GM21717 (cell line): ENCODE results near the gene ARHGAP6.
A peak's percentile ranks its signal among the peaks of the same experiment; 100 is the strongest.

ENCODE experiments used
- ATAC-seq: cut with Tn5 transposase; IDR thresholded peaks from one replicate; pipeline ENCODE4 v1.9.1; 2021; ENCODE audit warnings: mild to moderate bottlenecking, moderate library complexity; ENCODE audit not compliant: unreplicated experiment

ARHGAP6 gene

DNA sequence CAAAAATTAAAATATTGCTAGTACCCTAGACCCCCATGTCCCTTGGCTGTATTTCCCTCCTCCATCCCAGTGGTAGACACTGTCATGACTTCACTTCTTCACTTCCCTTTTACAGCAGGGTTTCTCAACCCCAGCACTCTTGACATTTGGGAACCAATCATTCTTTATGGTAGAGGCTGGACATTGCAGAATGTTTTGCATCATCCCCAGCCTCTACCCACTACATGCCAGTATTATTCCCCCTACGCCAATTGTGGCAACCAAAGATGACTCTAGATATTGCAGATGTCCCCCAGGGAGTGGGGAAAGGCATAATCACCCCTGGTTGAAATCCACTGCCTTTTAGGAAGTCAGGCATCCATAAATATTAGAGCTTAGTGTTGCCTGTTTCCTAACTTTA lies 233.9 kb downstream of the ARHGAP6 start:
- no peak for ATAC-seq

DNA sequence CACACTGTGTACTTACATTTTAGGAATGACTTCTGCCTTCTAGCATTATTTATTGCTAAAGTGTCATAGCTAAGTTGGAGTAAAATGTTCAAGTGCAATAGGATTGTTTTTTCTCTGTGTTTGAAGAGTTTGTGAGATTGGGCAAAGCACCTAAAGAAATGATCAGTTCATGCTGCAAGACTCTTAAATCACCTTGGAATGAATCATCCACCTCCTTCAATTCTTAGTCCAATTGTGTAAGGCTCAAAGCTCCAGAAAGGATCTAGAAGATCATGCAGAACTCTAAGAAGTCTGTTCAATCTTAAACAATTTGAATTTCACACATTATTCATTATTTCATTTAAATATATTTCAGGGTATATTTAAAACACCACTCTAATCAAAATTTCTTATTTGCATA lies 235.4 kb downstream of the ARHGAP6 start:
- ATAC-seq, result no peak

DNA sequence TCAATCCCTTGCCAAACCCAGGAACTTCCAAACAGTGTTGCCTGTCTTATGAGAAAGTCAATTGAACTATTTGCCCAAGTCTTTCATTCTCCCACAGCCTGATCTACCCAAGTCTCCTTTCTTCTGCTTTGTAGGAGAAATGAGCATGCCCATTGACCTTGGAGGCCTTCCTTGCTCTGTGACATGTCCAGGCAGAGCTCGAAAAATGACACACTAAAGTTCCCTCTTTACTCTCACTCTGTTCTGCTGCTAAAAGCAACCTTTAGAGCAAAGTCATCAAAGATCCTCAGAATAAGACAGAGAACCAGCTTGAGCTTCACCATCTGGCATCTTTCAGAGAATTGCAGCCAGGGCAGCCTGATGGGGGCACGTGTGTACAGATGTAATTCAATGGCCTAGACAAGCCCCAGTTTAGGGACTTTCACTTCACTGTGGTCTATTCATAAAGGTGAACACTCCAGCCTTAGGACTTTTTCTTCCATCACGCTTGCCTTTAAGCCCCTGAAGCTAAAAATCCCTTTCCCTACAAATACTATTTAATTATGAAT lies 236.1 kb downstream of the ARHGAP6 start:
- ATAC-seq, result peak; percentile 54

DNA sequence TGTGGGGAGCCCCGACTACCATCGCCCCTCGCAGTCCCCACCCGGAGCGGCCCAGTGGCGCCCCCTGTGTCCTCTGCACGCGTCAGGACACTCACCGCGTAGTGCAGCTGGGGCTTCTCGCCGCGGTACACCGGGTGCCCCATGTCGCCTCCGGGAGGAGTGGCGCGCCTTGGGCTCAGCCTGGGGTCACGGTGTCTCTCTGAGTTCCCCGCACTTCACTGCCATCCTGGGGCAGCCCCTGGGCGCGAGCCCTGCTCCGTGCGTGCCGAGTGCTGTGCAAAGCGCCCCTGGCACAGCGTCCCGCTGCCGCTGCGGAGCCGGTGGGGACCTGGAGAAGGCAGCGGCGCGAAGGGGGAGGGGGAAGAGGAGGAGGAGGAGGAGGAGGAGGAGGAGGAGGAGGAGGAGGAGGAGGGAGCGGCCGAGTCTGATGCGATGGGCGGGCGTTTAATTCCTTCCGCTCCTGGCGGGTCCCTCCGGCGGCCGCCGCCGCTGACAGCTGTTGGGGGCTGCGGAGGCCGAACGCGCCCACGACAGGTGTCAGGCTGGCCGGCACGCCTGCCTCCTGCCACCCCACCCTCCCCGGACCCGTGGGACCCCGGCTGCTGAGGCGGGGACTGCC lies 238.2 kb downstream of the ARHGAP6 start:
- ATAC-seq, result no peak

DNA sequence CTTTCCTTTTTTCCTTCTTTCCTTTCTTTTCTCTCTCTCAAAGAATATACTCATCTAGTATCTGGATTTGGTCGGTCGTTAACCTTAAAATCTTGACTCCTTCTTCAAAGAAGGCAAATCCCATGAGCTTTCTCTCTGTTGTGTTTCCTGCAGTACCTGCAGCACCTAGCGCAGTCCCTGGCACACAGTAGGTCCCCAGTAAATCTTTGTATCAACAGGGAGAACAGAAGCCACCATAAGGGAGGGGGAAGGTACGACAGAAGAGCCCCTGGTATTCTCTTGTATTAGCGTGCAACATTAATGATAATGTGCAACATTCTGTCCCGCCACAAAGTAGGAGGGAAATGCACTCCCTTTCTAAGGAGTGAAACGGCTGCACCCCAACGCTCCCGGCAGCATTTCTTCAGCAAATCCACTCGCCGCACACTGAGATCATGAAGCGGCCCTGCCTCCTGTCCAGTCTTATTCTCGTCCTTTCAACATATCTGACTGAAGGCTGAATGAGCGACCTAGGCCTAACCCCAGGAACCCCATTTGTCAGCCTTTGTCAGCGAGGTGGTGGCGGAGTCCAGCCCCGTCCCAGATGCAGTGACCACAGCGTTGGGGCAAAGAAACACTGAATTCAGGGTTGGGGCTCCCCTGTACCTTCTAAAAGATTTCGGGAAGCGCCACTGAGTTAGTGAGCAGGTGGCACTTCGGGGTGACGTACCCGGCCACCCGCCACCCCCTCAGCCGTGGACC lies 238.8 kb downstream of the ARHGAP6 start:
- no peak for ATAC-seq

DNA sequence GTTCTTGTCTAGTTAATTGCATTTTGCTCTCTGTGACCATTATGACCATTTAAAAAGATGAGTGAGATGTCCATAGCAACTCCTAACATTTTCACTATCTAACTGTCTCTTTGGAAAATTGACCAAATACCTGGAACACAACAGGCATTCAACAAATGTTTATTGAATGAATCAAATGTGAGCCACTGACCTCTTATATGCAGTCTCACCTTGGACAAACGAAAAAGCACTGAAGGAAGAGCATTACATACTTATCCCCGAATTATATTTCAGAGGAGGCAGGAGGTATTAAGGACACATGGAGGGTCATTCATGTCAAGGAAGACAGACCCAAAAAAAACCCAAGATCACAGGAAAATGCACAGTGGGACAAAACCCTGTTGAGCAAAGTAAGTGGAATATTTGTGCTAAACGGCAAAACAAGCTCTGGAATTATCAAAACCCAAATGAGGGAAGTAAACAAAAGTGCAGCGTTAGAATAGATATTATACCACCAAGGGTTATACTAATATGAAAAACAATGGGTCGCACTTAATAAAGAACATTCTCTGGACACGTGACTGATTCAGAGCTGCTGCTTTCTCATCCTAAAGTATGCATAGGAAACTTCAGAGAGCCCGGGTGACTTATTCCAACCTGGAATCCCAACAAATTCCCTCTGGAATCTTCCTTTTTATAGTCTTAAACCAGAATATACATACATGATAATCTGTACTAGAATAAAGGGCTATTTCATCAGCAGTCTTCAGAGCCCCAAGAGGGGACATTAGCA lies 240.6 kb downstream of the ARHGAP6 start:
- no peak for ATAC-seq

DNA sequence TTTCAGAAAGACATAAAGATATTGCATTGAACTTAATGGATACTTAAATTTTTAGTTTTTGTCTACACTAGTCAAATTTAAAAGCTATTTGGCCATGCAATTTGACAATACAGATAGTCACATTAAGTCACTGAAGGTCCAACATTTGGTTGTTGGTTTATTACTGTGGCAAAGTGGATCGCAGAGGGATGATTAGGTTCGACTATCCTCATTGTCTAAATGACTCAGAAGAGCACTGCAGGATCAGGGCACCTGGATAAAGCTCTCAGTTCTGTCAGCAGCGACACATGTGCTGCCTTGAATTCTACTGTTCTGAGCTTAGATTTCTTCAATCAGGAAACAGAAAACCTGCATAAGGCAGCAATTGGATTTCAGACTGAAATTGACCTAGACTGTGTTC lies 241.8 kb downstream of the ARHGAP6 start:
- no peak for ATAC-seq

DNA sequence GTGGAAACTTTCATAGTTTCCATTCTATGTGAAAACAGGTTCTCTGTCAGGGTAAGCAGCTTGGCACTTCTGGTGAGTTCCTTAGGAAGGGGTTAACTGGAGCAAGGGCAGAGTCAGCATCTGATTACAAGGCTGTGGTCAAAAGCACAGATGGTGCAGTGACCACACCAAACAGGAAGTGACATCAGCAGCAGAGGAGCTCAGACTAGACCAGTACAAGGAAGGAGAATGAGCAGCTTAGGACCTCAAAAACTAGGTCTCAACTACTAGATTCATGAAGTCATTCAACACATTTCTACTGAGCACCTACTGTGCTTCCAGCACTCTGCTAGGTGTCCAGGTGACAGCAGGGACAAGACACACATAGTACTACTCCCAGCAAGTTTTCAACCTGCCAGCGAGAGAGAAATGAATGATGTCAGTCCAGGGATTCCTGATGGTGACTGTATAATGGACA lies 242.3 kb downstream of the ARHGAP6 start:
- no peak for ATAC-seq

DNA sequence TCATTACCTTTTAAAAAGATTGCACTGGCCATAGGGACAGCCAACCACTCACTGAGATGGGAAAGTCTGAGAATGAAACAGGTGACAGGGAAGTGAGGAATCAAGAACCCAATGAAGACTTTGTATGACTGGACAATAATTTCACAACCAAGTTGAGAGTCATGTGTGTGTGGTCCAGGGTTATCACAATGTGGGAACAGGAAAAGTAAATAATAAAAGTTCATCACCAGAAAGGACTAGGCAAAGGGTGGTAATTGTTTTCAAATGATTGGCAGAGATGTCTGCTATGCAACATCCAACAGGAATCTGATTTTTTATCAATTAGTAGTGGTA lies 243.2 kb downstream of the ARHGAP6 start:
- ATAC-seq, result no peak

DNA sequence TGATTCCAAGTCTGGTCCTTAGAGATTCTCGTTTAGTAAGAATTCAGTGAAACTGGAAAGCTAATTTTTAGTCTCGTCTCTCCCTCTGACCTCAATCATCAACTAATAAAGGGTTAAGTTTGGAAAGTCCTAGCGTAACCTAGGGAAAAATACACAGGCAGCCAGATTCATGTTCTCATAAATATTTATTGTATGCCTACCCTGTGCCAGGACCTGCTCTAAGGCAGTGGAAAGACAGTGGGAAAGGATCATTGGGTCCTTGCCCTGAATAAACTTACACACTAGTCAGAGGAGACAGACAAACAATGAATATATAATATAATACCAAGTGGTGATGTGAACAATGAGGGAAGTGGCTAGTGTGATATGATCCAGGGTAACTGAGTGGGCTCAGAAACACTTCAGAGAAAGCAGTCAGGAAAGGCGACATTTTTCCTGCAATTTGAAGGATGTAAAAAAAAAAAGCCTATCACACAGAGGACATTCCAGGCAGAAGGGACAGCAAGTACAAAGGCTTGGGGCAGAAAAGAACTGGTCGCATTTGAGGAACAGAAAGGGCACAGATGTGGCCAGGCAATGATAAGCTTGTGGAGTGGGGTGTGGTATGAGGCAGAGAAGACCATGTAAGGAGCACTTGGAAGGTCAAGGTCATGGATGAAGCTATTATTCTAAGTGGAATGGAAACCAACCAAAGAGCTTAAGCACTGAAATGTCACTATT lies 243.8 kb downstream of the ARHGAP6 start:
- ATAC-seq, result no peak

DNA sequence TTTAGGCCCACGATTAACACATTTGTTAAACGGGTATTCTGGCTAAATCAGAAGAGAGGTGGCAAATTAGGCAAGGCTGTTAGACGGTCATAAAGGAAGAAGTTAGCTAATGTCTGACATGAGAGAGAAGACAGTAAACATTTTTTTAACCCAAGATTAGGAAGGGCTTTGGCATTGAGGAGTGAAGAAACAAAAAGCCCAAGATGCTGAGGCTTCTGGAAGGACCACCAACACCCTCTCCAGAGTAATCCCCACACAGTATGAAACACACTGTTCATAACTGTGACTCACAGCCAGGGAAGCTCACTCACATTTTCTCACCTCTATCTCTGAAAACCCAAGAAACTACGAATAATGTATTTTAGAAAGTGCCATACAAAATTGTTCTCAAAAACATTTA lies 244.9 kb downstream of the ARHGAP6 start:
- no peak for ATAC-seq

DNA sequence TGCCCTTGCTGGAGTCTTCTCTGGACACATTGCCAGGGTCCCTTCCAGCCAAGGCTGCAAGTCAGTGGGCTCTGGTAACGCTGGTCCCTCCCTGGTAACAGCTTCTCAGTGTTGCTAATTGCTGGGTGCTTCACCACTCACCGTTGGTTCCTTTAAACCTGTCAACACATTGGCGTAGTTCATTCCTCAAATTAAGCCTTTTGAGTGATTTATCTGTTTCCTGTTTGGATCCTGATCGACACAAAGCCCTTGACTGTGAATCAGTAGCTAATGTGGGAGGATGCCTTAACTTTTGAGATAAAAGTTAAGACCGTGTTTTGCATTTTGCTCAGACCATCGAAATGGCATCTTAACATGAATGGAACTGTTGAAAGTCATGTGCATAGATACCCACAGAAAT lies 246.6 kb downstream of the ARHGAP6 start:
- ATAC-seq, result no peak

DNA sequence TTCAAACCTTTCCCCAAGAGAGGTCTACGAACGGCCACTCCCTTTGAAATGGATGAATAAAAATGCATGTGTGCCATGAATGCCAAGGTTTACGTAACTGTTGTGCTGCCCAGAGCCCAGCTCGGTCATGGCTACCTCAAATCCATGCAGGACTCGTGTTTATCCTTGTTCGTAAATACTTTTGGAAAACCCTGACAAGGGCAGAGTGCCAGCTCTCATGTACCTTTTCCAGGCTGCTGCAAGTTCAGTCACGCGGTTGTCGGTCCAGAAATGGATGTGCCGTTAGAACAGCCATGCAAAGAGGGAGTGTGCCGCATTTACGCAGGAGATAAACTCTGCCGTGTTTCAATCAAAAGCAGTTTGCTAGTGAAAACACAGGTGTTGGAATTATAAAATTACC lies 249.1 kb downstream of the ARHGAP6 start:
- no peak for ATAC-seq

DNA sequence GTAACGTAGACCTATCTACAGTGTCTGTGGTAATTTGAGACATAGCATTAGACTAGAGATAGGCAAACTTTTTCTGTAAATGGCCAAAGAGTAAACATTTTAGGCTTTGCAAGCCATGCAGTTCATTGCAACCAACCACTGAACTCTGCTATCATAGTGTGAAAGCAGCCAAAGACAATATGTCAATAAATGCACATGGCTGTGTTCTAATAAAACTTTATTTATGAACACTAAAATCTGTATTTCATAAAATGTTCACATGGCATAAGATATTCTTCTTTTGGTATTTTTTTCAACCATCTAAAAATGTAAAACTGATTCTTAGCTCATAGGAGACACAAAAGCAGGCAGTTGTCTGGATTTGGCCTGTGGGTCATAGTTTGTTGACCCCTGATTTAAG lies 251.6 kb downstream of the ARHGAP6 start:
- no peak for ATAC-seq

DNA sequence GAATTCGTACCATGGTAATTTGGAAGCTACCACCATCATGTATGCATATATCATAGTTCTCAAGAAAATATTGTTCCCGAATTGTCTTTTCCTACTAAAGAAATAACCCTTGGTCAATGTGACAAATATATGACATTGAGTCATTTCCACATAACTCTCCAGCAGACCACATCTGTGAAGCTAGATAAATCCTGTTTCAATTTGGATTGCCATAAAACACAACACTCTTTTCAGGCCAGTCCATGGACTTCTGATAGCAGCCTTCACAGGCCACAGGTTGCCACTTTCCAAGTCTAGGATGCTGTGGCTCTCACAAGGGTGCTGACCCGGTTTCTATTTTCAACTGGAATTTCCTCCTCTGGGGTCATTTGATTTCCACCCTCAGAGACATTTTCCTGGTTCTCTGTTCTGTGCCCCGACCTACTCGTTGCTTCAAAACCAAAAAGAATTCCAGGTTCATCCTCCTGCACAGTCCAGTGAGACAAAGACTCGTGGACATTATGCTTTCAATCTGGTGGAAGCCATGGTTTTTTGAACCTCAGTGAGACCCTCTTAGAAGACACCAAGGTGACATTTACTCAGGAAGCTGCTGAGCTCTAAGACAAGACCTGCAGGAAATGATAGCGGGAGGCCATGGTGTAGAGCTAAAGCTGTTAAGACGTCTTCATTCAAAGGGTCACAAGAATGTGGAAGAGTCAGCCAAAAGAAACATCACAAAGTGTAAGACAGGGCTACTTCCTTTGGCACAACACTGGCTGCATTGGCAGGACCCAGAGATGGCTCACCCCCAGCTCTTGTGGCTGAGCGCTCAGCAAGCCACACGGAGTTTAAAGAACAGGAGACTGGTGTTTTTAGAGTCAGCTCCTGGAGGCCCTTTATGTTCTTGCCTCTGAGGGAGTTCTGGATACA lies 252.8 kb downstream of the ARHGAP6 start:
- no peak for ATAC-seq

DNA sequence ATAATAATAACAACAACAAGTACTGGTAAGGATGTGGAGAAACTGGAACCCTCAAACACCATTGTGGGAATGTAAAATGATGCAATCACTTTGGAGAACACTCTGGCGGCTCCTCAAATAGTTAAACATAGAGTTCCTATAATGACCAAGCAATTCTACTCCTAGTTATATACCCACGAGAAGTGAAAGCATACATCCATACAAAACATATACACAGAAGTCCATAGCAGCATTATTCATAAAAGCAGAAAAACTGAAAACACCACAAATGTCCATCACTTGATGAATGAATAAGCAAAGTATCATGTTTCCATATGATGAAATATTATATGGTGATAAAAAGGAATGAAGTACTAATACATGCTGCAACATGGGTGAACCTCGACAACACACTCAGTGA lies 255.8 kb downstream of the ARHGAP6 start:
- ATAC-seq, result no peak

DNA sequence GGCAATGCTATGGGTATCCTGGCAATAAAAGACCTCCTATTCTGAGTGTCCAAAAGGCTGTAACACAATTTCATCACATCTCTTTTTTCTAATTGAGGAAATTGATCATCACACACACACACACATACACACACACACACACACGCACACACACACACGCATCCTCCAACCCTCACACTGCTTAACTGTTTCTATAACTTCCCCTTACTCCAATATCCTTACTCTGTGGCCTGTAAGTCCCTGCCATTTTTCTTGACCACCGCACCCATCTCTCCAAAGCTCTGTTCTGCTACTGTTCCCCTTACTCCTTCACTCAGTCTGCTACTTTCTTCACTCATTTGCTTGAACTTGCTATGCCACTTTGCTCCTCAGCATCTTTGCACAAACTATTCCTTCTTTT lies 256.9 kb downstream of the ARHGAP6 start:
- ATAC-seq, result no peak

DNA sequence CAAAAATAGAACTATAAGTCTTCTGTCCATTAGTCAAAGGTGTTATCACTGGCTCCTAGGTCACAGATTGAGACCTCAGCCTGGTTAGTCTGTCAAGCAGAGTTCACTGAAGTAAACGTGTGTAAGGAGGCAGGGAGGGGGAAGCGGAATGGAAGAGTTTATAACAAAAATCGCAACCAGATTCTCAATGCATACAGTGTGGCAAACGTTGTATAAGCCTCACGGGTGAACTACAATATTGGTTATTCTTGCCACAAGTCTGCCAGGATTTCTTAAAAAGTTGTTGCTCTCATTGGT lies 257.7 kb downstream of the ARHGAP6 start:
- no peak for ATAC-seq

DNA sequence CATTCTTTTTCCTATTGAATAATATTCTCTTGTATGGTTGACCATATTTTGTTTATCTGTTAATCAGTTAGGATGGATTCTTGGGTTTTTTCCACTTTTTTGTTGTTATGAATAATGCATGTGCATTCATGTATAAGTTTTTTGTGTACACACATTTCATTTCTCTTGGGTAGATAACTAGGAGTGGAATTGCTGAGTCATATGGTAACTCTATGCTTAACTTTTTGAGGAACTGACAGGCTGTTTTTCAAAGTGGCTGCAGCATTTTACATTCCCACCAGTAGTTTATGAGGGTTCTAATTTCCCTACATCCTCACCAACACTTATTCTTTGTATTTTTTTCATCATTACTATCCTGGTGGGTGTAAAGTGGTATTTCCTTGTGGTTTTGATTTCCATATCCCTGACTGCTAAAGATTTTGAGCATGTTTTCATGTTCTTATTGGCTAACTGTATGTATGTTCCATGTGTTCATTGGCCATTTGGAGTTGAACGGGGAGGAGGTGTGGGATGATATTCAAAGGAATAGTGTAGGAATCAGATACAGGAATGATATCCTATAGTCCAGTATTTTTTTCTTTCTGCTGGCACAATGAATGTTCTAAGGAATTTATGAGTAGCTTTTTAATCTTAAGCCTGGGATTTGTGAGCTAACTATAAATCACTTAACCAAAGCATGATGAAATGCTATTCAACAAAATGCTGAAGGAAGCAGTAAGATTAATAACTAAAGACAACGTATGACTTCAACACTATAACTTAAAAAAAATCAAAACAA lies 258.2 kb downstream of the ARHGAP6 start:
- no peak for ATAC-seq
